ENCODE results near the gene ACAD11.
"Not testable (repeated sequence)": the region's sequence is repeated elsewhere in the genome, so short reads cannot be mapped to it uniquely, and the experiment has no call there.

ACAD11 gene

DNA sequence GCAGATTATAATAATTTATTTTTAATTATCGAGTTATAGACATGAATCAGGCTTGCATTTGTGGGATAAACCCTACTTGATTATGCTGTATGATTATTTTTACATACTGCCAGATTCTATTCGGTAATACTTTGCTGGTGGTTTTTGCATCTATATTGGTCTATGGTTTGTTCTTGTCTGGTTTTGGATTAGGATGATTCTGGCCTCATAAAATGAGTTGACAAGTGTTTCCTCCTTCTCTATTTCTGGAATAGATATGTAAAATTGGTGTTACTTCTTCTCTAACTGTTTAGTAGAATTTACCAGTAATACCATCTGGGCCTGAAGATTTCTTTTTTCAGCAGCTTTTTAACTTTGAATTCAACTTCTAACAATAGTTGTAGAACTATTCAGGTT is 95.5 kb downstream of the ACAD11 start:
- peaks cover 10% of the 10 kb centered on the region for H3K4me1 Mint-ChIP-seq (ENCODE audit: low read depth)
- H3K27ac Mint-ChIP-seq: no peak overlapping the region
- peaks cover 2% of the 10 kb centered on the region for H3K9me3 Mint-ChIP-seq
- peaks cover 49% of the 10 kb centered on the region for H3K36me3 Mint-ChIP-seq (ENCODE audit: low read depth)
- no peak for DNase-seq
- no peak overlapping the region for H3K4me3 Mint-ChIP-seq
- H3K27me3 Mint-ChIP-seq: no peaks in the 10 kb centered on the region

DNA sequence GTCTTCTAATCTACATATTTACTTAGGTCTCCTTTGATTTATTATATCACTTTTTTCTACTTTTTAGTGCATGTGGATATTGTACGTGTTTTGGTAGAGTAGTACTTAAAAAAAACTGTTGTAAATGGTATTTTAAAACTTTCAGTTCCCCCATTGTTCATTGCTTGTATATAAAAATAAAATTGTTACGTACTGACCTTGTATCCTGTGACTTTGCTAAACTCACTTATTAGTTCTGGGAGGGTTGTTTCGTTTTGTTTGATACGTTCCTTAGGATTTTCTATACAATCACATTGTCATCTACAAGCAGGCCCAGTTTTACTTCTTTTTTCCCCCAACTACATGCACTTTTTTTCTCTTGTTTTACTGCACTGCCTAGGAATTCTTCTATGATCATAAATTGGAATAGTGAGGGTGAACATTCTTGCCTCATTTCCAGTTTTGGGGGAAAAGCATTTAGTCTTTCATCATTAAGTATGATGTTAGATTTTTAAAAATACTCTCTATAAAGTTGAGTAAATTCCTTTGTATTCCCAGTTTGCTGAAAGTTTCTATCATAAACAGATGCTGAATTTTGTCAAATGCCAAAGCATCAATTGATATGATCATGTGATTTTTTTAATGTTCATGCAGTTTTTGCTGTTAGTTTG is 96.1 kb downstream of the ACAD11 start:
- peaks cover 2% of the 10 kb centered on the region for H3K9me3 Mint-ChIP-seq
- DNase-seq: no peak
- H3K36me3 Mint-ChIP-seq (ENCODE audit: low read depth): peaks cover 49% of the 10 kb centered on the region
- no peak overlapping the region for H3K27ac Mint-ChIP-seq
- H3K4me3 Mint-ChIP-seq: no peak overlapping the region
- H3K4me1 Mint-ChIP-seq (ENCODE audit: low read depth): peaks cover 4% of the 10 kb centered on the region
- no peaks in the 10 kb centered on the region for H3K27me3 Mint-ChIP-seq

DNA sequence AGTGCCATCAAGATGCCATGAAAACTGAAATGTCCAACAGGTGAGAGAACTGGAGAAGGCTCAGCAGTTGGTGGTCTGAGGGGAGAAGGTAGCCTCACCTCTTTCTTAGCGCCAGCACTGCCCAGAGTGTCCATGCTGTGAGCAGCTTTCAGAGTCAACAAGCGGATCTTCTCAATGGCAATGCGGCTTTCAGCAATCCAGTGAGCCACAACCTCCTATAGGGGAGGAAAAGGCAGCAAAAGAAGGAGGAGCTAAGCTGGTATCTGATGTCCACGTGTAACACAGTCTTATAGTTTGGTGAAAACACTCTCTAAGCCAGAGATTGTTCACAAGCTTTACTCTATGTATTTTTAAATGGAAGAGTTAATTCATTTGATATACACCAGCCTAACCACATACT is 98.6 kb downstream of the ACAD11 start:
- H3K27ac Mint-ChIP-seq: peak overlapping the region; percentile 40

DNA sequence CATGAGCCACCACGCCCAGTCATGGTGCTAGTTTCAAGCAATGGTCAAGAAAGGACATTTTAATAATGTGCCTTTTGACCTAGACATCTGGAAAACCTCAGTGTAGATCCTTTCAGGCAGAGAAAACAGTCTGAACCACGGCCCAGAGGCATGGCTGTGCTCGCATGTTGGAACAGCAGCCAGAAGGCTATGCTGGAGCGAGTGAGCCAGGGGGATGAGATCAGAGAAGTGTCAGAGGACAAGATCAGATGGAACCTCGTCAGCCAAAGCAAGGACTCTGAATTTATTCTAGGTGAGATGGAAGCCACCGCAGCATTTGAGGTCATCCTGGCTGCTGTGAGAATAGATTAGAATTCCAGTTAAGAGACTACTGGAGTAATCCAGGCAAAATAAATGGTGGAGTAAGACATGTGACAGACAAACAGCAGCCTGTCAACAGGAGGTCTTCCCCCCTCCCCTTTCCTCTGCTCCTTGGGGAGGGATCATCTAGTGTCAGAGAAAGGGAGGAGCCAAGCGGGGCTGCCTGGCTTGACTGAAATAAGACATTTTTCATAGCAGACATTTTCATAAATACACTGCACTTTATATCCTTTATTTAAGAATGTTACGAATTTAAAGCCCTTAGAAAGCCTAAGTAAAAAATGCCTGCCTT is 103.0 kb downstream of the ACAD11 start:
- Mint-ChIP-seq H3K9me3 (no peaks in the 10 kb centered on the region), H3K4me1 (ENCODE audit: low read depth) (peaks cover under 1% of the 10 kb centered on the region), H3K4me3 (no peak overlapping the region), H3K27me3 (no peaks in the 10 kb centered on the region), H3K36me3 (ENCODE audit: low read depth) (peaks cover 26% of the 10 kb centered on the region), H3K27ac (no peak overlapping the region)
- DNase-seq: no peak

More for the DNA sequence above, 98.6 kb downstream of the ACAD11 start:
- H3K4me3 Mint-ChIP-seq: no peak overlapping the region
- H3K9me3 Mint-ChIP-seq: peaks cover 2% of the 10 kb centered on the region
- H3K4me1 Mint-ChIP-seq (ENCODE audit: low read depth): no peaks in the 10 kb centered on the region
- no peak for DNase-seq
- peaks cover 57% of the 10 kb centered on the region for H3K36me3 Mint-ChIP-seq (ENCODE audit: low read depth)
- H3K27me3 Mint-ChIP-seq: no peaks in the 10 kb centered on the region

DNA sequence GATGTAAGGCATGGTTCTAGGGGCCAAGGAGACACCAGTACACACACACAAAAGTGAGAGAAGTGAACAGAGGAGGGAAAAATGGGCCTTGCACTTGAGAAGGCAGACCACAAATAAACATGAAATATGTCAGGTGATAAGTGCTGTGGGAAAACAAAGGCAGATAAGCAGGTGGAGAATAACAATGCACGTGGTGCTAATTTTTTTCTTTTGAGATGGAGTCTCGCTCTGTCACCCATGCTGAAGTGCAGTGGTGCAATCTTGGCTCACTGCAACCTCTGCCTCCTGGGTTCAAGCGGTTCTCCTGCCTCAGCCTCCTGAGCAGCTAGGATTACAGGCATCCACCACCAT is 103.6 kb downstream of the ACAD11 start:
- DNase-seq: not testable (repeated sequence)
- peaks cover 25% of the 10 kb centered on the region for H3K36me3 Mint-ChIP-seq (ENCODE audit: low read depth)

DNA sequence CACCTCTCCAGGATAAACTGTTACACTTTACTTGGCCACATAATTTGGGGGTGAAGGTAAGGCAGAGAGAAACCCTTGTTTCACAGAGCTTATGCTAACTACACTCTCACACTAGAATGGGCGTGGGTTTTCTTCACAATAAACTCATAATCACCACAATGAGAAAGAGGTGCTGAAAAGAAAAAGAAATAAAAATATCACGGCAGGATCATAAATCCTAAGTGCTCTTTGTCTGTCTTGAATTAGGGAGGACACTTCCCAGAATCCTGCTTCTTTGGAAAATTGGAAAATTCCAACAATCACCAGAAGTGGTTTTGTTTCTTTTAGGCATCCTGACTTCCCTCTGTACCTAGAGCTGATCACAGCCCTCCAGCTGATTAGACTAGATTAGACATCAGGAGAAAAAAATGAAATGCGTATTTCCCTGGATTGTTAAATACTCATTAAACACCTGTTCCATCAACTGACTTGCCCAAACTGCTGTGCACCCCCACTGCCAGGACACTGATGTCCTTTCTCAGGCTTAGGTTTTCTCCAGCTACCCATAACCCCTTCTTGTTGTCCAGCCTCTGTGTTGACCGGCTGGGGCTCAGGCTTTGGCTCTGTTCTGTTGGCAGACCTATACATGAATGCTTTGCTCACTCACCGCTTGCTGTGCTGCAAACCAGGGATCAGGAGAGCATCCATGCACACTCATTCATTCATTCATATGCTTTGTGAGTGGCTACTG is 104.1 kb downstream of the ACAD11 start:
- Mint-ChIP-seq H3K4me1 (ENCODE audit: low read depth) (peaks cover 12% of the 10 kb centered on the region), H3K36me3 (ENCODE audit: low read depth) (peaks cover 20% of the 10 kb centered on the region), H3K9me3 (no peaks in the 10 kb centered on the region), H3K27ac (no peak overlapping the region), H3K27me3 (no peaks in the 10 kb centered on the region), H3K4me3 (no peak overlapping the region)
- no peak for DNase-seq

More for the DNA sequence above, 103.6 kb downstream of the ACAD11 start:
- not testable (repeated sequence) for H3K4me3 Mint-ChIP-seq; H3K4me1 Mint-ChIP-seq (ENCODE audit: low read depth); H3K27me3 Mint-ChIP-seq; H3K27ac Mint-ChIP-seq; H3K9me3 Mint-ChIP-seq

DNA sequence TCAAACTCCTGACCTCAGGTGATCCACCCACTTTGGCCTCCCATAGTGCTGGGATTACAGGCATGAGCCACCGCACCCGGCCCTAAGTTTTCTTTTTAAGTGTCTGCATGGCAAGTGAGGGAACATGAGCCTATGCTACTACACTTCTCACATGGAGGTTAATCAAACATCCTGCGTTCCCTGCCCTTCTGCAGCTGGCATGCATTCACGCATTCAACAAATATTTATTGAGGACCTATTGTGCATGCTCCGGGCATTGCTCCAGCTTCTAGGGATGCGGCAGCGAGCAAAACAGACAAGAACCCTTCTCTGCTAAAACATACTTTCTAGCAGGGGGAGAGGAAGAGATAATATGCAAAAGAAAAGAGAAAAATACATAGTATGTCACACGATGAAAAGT is 105.2 kb downstream of the ACAD11 start:
- Mint-ChIP-seq H3K36me3 (ENCODE audit: low read depth) (peaks cover 19% of the 10 kb centered on the region), H3K27me3 (no peaks in the 10 kb centered on the region), H3K4me3 (no peak overlapping the region), H3K9me3 (no peaks in the 10 kb centered on the region), H3K4me1 (ENCODE audit: low read depth) (peaks cover 23% of the 10 kb centered on the region), H3K27ac (no peak overlapping the region)
- no peak for DNase-seq

DNA sequence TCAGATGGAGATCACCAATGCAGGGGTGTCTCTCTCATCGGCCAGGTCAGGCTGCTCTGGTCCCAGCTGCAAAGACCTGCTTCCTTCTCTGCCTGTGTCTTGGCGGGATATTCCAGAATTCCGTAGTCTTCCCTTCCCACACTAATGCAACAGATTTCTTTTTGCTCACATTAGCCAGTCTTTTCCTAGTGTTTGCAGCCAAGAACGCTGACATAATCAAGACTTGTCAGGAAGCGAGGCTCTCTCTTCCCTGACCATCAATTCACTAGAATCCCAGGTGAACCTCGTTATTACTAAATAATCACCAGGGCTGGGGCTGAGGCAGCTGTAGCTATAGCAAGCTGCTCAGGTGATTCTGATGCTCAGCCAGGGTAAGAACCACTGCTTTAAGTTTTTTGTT is 105.8 kb downstream of the ACAD11 start:
- no peaks in the 10 kb centered on the region for H3K27me3 Mint-ChIP-seq
- H3K9me3 Mint-ChIP-seq: no peaks in the 10 kb centered on the region
- peaks cover 15% of the 10 kb centered on the region for H3K36me3 Mint-ChIP-seq (ENCODE audit: low read depth)
- no peak for DNase-seq
- H3K27ac Mint-ChIP-seq: no peak overlapping the region
- H3K4me3 Mint-ChIP-seq: no peak overlapping the region
- H3K4me1 Mint-ChIP-seq (ENCODE audit: low read depth): peaks cover 28% of the 10 kb centered on the region

DNA sequence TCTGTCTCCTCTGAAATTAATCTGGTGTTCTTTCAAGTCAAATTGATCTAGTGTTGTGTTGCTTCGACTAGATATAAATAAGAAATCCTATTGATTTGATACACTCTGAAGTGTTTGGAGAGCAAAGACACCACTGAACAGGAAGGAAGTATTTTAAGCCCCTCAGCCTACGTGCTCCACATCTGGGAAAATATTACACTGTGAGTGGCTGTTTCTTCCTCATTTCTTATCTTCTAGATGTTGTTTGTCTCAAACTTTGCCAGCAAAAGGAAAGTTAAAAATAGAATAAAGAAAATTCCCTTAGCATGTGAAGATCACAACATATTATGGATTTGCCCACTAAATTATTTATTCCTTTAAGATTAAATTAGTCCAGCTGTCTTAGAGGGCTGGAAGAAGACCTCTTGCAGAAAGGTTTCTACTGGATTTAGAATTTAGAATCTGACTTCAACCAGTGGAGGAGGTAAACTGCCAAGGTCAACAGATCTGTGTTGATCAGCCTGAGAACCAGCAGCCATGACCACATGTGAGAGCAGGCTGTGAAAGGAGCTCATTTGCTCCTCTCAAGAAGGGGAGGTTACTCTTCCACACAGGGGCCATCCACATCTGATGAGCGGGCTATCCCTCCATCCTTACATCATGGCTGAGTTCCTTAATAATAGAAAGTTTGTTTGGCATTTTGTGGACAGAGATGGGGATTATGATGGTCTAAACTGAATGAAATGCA is 108.9 kb downstream of the ACAD11 start:
- Mint-ChIP-seq H3K27me3 (no peaks in the 10 kb centered on the region), H3K9me3 (no peaks in the 10 kb centered on the region), H3K27ac (peak overlapping the region; percentile 91), H3K4me3 (peak overlapping the region; percentile 21), H3K36me3 (ENCODE audit: low read depth) (no peaks in the 10 kb centered on the region), H3K4me1 (ENCODE audit: low read depth) (peaks cover 36% of the 10 kb centered on the region)
- DNase-seq: no peak

DNA sequence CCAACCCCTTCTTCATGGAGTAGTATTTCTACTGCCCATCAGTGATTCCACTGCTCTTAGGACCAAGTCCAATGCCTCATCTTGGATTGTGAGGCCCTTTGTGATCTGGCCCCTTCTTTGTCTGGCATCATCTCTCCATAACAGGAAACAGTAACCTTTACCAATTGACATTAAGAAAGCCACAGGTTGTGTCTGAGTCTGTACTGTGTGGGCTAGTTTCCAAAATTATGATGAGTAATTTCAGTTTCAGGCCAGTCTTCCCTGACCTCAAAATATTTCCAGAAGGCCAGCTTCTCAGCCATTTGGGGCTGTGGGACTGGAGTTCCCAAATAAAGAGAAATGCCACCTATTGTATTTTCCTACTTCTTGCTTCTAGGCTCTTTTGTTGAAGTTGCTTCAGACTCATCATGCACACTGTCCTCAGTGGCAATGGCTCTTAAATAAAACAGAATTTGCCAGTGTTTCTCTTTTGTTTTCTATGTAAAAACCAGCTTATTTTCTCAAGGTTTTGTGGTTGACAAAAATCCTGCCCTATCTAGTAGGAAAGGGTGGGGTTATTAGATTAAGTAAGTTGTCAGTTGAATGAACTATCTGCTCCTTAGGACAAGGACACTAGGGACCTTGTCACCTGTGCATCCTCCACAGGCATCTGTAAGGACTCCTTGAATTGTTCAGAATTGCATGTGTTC is 109.6 kb downstream of the ACAD11 start:
- Mint-ChIP-seq H3K27ac (peak overlapping the region; percentile 91), H3K36me3 (ENCODE audit: low read depth) (no peaks in the 10 kb centered on the region), H3K27me3 (no peaks in the 10 kb centered on the region), H3K4me1 (ENCODE audit: low read depth) (peaks cover 40% of the 10 kb centered on the region), H3K4me3 (peak overlapping the region; percentile 21), H3K9me3 (no peaks in the 10 kb centered on the region)
- DNase-seq: no peak

DNA sequence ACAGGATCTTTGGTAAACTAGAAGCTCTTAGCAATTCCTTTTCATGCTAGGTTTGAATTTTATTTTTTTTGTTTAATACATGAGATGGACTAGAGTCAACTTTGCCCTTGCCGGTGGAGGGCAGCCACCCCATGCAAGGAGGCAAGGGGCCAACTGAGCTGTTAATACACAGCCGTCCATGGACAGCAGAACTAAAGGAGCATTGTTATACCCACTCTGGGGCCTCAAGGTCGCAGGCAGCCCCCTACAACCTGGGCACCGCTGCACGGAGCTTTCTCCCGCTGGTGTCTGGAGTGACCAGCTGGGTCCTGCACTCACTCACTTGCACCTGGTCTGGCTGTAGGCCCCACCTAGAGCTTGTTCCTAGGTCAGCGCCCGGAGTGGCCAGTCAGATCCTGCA is 110.4 kb downstream of the ACAD11 start:
- no peaks in the 10 kb centered on the region for H3K36me3 Mint-ChIP-seq (ENCODE audit: low read depth)
- no peak for DNase-seq
- H3K4me1 Mint-ChIP-seq (ENCODE audit: low read depth): peaks cover 45% of the 10 kb centered on the region
- H3K27ac Mint-ChIP-seq: no peak overlapping the region
- no peaks in the 10 kb centered on the region for H3K27me3 Mint-ChIP-seq
- H3K4me3 Mint-ChIP-seq: no peak overlapping the region
- H3K9me3 Mint-ChIP-seq: no peaks in the 10 kb centered on the region

DNA sequence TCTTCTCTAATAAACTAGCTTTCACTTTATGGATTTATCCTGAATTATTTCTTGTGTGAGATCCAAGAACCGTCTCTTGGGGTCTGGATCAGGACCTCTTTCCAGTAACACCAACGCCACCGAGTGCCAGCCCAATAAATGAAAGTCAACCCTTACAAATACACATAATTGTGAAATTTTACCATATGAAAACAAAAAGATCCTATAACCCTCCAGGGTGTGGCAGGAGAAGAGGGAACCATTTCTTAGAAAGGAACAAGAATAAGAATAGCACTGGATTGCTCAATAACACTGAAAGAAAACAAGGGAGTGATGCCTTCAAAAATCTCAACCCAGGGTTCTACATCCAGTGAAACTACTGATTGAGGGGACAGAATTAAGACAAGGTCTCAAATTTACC is 114.1 kb downstream of the ACAD11 start:
- H3K36me3 Mint-ChIP-seq (ENCODE audit: low read depth): peaks cover 22% of the 10 kb centered on the region

DNA sequence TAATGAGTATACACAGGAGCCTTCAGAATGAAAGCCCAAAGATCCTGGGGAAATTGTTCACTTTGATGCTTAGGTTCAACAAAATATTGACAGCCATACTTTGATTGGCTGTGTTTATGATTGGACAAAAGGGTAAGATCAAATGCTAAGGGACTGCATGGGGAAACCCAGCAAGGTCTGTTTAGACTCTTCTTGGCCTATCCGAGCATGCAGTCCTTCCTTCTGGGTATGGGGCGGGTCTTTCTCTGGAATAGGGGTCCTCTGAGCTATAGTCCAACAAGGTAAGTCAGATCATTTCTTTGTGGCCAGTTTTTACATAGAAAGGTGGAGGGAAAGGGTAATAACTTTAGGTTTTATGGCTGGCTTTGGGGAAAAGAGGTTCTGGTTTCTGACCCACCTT is 115.5 kb downstream of the ACAD11 start:
- Mint-ChIP-seq H3K36me3 (ENCODE audit: low read depth) (peaks cover 32% of the 10 kb centered on the region), H3K27me3 (no peaks in the 10 kb centered on the region), H3K9me3 (no peaks in the 10 kb centered on the region), H3K27ac (peak overlapping the region; percentile 23), H3K4me3 (no peak overlapping the region), H3K4me1 (ENCODE audit: low read depth) (peaks cover 46% of the 10 kb centered on the region)
- no peak for DNase-seq

More for the DNA sequence above, 114.1 kb downstream of the ACAD11 start:
- Mint-ChIP-seq H3K9me3 (no peaks in the 10 kb centered on the region), H3K4me1 (ENCODE audit: low read depth) (peaks cover 58% of the 10 kb centered on the region), H3K4me3 (no peak overlapping the region), H3K27ac (peak overlapping the region; percentile 4), H3K27me3 (no peaks in the 10 kb centered on the region)
- DNase-seq: no peak

DNA sequence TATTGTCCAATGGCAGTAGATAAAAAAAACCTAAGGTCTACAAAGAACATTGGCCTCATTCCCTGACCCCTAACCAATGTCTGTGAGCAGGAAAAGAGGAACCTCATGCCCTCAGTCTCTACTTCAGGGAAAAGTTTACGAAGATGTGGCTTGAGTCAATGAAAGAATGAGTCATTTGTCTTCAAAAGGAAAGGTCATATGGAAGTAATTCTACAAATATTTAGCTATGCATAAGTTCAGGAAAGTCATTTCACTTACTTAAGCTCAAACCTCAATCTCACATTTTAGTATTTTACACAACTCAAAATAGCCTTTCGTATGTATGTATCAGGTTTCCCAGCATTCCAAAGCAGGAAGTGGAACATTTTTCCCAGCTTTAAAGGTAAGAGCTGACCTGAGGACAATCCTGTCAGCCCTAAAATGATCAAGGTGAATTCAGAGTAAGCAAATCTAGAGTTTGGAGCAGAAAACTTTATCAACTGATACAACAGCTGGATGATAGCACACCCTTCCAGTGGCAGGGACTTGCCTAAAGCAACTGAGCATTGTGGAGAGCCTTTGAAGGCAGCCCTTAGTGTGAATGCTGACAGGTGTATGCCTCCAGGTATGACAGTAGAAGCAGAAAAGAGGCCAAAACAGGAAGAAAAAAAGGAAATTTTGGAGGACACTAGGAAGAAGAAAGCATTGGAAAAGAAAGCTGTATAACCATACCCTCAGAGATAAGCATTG is 116.4 kb downstream of the ACAD11 start:
- no peak for DNase-seq
- H3K27me3 Mint-ChIP-seq: no peaks in the 10 kb centered on the region
- H3K27ac Mint-ChIP-seq: peak overlapping the region; percentile 80
- H3K4me1 Mint-ChIP-seq (ENCODE audit: low read depth): peaks cover 40% of the 10 kb centered on the region
- no peak overlapping the region for H3K4me3 Mint-ChIP-seq
- no peaks in the 10 kb centered on the region for H3K9me3 Mint-ChIP-seq
- peaks cover 42% of the 10 kb centered on the region for H3K36me3 Mint-ChIP-seq (ENCODE audit: low read depth)

Measured in activated T-cell treated with anti-CD3 and anti-CD28 coated beads, Interleukin-2, amount 50 U/mL, for 24 hours (primary cell).